ENCODE data around the gene KCNIP4.
"Not testable (repeated sequence)": the region's sequence is repeated elsewhere in the genome, so short reads cannot be mapped to it uniquely, and the experiment has no call there.

KCNIP4 gene

DNA sequence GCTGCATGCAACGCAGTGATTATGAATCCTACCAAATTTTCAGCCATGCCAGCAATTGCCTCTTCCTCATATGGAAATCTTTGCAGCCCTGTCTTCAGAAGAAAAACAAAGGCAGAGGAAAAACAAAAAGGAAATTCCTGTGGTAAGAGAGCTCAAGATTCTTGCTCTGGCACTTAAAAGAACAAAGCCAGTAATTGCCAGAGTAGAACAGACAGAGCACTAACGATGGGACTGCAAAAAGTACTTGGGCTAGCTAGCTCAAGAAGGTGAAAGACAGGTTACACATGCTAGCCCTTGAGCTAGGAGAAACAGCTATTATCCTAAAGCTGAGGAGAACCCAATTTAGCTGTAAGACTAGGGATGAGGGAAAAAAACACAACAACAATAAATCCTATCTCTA, 582.3 kb downstream of the KCNIP4 start:
- no peak for DNase-seq (ENCODE audit: low spot score)

- DNase-seq (ENCODE audit: low spot score) = no peak
Observed at GRCh38 chr4:21363701-21364100, 584.9 kb downstream of the KCNIP4 start.

GRCh38 chr4:21352354-21352753, 596.2 kb downstream of the KCNIP4 start:
- not testable (repeated sequence) for DNase-seq (ENCODE audit: low spot score)

GRCh38 chr4:21347142-21347541, 601.4 kb downstream of the KCNIP4 start:
- DNase-seq (ENCODE audit: low spot score) = no peak

- DNase-seq (ENCODE audit: low spot score) = no peak
Observed at GRCh38 chr4:21327976-21328700, 620.4 kb downstream of the KCNIP4 start.

DNA sequence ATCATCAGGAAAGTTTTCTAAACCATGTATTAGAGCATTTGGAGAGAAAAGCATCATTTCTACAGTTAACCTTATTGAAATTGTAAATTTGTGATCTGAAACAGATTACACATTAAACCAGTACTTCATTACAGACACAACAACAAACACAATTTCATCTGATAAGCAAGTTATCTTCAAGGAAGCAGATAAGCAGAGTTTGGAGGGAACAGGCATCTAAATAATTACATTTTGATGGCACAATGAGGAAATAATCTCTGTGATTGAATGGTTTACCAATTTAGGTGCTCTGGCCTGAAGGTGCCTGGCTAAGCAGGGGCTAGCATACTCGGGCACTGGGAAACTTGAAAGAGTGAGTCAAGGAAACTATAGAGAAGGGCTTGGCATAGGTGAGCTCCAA, 628.5 kb downstream of the KCNIP4 start:
- DNase-seq (ENCODE audit: low spot score) = no peak

DNA sequence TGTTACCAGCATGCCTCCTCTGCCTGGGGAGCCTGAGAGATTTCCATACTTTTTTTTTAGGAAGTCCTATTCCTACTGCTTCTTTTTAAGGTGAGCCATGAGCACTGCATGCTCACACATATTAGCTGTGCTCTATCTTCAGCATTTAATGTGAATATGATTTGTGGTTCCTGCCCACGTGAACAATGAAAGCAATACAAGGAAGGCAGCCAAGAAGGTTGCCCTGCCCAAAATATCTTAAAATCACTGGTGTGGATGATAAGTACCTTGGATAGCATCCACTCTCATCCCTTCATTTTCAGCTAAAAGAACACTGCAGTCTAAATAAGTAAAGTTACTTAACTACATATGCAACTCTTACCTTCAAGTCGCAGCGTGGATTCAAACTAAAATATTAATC, 640.9 kb downstream of the KCNIP4 start:
- no peak for DNase-seq (ENCODE audit: low spot score)

DNA sequence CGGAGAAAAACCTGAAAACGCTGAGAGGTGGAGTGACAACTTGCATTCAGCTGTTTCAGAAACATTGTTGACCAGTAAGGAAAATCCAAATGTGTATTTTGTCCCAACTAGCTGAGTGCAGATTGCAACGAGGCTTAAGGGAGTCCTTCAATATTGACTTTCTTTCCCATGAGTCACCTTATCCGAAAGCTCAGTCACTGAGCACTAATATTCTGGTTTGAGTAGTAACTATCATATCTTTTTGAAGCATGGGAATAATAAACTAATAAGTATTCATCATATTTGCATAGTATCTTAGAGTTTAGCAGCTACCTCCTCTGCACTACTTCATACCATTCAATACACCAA, 644.1 kb downstream of the KCNIP4 start:
- DNase-seq (ENCODE audit: low spot score) = no peak

DNA sequence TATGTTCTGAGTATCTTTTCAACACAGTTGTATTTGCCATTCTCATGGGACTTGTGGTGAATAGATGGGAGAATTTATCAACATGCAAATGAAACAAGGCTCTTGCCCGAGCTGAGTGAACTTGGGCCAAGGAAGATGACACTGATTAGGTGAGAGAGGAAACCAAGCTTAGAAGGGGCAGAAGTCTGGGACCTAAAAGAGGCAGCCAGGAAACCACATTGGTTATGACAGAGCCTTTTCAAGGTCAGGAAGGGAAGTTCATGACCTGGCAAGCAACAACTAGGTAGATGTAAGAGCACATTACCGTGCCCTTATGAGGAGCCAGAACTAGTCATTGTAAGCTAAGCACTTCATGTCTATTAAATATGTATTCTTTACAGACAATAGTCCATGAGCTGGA, 658.0 kb downstream of the KCNIP4 start:
- no peak for DNase-seq (ENCODE audit: low spot score)

- no peak for DNase-seq (ENCODE audit: low spot score)
Observed at GRCh38 chr4:21276046-21276445, 672.5 kb downstream of the KCNIP4 start.

- DNase-seq (ENCODE audit: low spot score) = no peak
Observed at GRCh38 chr4:21271439-21272052, 677.0 kb downstream of the KCNIP4 start.

- DNase-seq (ENCODE audit: low spot score) = no peak
Observed at GRCh38 chr4:21248331-21248730, 700.2 kb downstream of the KCNIP4 start.

GRCh38 chr4:21242163-21242562, 706.4 kb downstream of the KCNIP4 start:
- DNase-seq (ENCODE audit: low spot score) = no peak

GRCh38 chr4:21226637-21227538, 721.7 kb downstream of the KCNIP4 start:
- DNase-seq (ENCODE audit: low spot score) = no peak

- no peak for DNase-seq (ENCODE audit: low spot score)
Observed at GRCh38 chr4:21211846-21212245, 736.7 kb downstream of the KCNIP4 start.

DNA sequence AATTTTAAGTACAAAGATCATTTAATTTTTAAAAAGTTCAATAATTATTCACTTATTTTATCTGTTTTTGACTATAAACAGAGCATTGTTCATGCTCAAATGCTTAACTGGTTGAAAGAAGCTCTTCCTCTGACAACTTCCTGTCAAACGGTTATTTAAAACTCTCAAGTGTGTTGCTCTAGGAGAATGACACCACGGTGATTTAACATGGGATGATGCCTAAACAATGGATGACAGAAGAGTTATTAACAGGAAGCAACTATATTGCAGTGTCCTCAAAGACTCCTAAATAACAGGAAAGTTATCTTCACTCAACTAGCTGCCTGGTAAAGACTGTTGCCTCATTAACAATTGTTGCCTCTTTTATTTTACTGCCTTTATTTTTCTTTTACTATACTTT, 738.7 kb downstream of the KCNIP4 start:
- no peak for DNase-seq (ENCODE audit: low spot score)

GRCh38 chr4:21205821-21206531, 742.6 kb downstream of the KCNIP4 start:
- no peak for DNase-seq (ENCODE audit: low spot score)

GRCh38 chr4:21203416-21203815, 745.2 kb downstream of the KCNIP4 start:
- DNase-seq (ENCODE audit: low spot score) = no peak

DNA sequence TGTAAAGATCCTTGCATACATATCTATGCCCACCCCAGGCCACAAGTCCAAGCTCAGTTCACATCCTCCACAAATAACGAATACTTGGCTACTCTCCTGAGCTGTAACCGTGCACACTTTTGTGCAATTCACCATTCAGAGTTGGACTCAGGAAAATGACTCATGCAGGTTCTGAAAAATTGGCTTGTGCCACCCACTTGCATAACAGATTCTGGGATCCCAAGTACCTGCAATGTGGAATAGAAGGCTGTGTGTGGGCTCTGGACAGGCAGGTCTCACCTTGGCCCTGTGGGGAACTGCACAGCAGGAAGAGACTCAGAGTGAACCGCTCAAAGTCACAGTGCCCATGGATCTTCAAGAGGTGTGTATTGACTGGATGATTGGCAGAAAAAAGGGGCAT, 745.6 kb downstream of the KCNIP4 start:
- DNase-seq (ENCODE audit: low spot score) = no peak

- DNase-seq (ENCODE audit: low spot score) = no peak
Observed at GRCh38 chr4:21198683-21199082, 749.9 kb downstream of the KCNIP4 start.

DNA sequence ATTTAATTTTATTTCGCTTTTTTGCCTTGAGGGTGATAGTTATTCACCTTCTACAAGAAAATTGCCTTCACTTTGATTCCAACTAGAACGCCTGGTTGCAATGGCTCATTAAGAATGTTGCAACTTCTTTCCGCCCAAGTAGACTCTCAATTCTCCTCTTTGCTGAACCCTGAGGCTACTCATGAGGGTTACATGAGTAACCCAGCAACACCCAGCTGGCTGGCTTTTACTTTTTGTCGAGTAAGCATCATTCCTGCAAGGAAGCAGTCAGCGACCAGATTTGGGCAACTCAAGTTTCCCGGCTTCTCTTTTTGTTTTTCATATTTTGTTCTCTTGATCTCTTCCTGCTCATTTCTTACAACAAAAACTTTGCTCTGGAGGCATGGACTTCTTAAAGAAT, 752.9 kb downstream of the KCNIP4 start:
- DNase-seq (ENCODE audit: low spot score) = no peak

- no peak for DNase-seq (ENCODE audit: low spot score)
Observed at GRCh38 chr4:21192367-21192766, 756.2 kb downstream of the KCNIP4 start.
